ENCODE data around the gene HHATL. TPM values are rescaled to one million over a fixed set of nuclear protein-coding genes. Genes with fewer than 3 reads are reported as not detected.

The HHATL gene
- total RNA-seq, 1 donor from 2014 or later: not detected

DNA sequence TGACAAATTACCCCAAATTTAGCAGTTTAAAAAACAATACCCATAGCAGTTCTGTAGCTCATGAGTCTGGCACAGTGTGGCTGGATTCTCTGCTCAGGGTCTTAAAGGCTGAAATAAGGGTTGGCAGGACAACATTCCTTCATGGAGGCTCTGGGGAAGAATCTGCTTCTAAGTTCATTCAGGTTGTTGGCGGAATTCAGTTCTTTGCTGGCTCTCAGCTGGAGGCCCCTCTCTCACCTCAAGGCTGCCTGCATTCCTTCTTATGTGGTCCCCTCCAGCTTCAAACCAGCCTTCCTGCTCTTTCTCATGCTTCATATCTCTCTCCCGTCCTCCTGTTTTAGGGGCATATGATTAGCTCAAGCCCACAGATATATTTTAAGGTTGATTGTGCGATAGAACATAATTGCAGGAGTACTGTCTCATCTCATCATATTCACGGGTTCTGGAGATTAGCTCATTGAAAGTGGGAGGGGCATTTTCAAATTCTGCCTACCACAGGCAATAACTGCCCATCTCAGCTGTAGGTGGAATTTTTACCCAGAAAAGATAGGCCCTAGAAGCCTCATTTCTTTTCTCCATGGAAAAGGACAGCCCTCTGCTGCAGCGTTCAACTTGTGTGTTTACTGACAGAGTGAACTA, 54.7 kb downstream of the HHATL start:
- Histone ChIP-seq H3K4me2 (ENCODE audit: low read length) (no peak overlapping the region), H3K36me3 (ENCODE audit: insufficient read depth, low read length) (peaks cover 45% of the 10 kb centered on the region), H2AFZ (ENCODE audit: low read depth, low read length) (no peak overlapping the region), H3K4me3 (ENCODE audit: insufficient read depth, low read depth, low read length) (no peak overlapping the region), H3K27me3 (ENCODE audit: insufficient read depth, low read length) (no peaks in the 10 kb centered on the region), H3K27ac (ENCODE audit: low read depth, low read length) (no peak overlapping the region), H4K20me1 (ENCODE audit: insufficient read depth, low read length) (peaks cover 67% of the 10 kb centered on the region), H3K4me1 (ENCODE audit: insufficient read depth, low read length) (peaks cover 25% of the 10 kb centered on the region), H3K9me3 (ENCODE audit: insufficient read depth, low read depth, low read length) (no peaks in the 10 kb centered on the region), H3K9ac (ENCODE audit: low read length) (no peak overlapping the region), H3K79me2 (ENCODE audit: insufficient read depth, low read length) (peaks cover 42% of the 10 kb centered on the region)
- Mint-ChIP-seq H3K4me1 (ENCODE audit: low read depth, unreplicated experiment) (peaks cover 45% of the 10 kb centered on the region), H3K27ac (ENCODE audit: unreplicated experiment) (no peak overlapping the region), H3K9me3 (ENCODE audit: unreplicated experiment) (no peaks in the 10 kb centered on the region), H3K4me3 (ENCODE audit: unreplicated experiment) (peak overlapping the region; percentile 24), H3K27me3 (ENCODE audit: low read depth, unreplicated experiment) (no peaks in the 10 kb centered on the region), H3K36me3 (ENCODE audit: low read depth, unreplicated experiment) (peaks cover 17% of the 10 kb centered on the region)
- no peak for FAIRE-seq
- DNase-seq (ENCODE audit: low read depth): no peak
- TF ChIP-seq EZH2 (IDR thresholded peaks at IDR 0.05; ENCODE audit: insufficient read depth, low read length): no peak
- TF ChIP-seq, protein P1, sequence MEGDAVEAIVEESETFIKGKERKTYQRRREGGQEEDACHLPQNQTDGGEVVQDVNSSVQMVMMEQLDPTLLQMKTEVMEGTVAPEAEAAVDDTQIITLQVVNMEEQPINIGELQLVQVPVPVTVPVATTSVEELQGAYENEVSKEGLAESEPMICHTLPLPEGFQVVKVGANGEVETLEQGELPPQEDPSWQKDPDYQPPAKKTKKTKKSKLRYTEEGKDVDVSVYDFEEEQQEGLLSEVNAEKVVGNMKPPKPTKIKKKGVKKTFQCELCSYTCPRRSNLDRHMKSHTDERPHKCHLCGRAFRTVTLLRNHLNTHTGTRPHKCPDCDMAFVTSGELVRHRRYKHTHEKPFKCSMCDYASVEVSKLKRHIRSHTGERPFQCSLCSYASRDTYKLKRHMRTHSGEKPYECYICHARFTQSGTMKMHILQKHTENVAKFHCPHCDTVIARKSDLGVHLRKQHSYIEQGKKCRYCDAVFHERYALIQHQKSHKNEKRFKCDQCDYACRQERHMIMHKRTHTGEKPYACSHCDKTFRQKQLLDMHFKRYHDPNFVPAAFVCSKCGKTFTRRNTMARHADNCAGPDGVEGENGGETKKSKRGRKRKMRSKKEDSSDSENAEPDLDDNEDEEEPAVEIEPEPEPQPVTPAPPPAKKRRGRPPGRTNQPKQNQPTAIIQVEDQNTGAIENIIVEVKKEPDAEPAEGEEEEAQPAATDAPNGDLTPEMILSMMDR (IDR thresholded peaks at IDR 0.05; ENCODE audit: insufficient read depth, low read depth, low read length): no peak

Other genes starting within 250 kb of the HHATL start
- gene VIPR1, start 200.2 kb downstream of the HHATL start, total RNA-seq: 0.68 TPM in 1 of 2 replicates, not detected in the other
- 36.7 and 37.4 TPM in 2 replicates for gene SEC22C, start 120.8 kb downstream of the HHATL start, total RNA-seq
- 22.8 and 26.1 TPM in 2 replicates for gene SS18L2, start 111.9 kb downstream of the HHATL start, total RNA-seq
- gene NKTR, start 102.1 kb downstream of the HHATL start, total RNA-seq: 58.9 and 70.3 TPM in 2 replicates
- gene ZBTB47, start 49.1 kb downstream of the HHATL start, total RNA-seq: 9.3 and 10.2 TPM in 2 replicates
- not detected in 2 replicates for gene KLHL40, start 17.3 kb downstream of the HHATL start, total RNA-seq
- 0.84 and 1.3 TPM in 2 replicates for gene CCDC13, start 70.5 kb upstream of the HHATL start, total RNA-seq
- 125 and 150 TPM in 2 replicates for gene HIGD1A, start 101.7 kb upstream of the HHATL start, total RNA-seq
- 1.7 and 2.1 TPM in 2 replicates for gene ACKR2, start 106.6 kb upstream of the HHATL start, total RNA-seq
- gene CYP8B1, start 173.1 kb upstream of the HHATL start, total RNA-seq: not detected in 2 replicates
- 0.23 and 0.53 TPM in 2 replicates for gene ZNF662, start 203.3 kb upstream of the HHATL start, total RNA-seq